ENCODE results near the gene NELFA. TPM values are rescaled to one million over a fixed set of nuclear protein-coding genes. Genes with fewer than 3 reads are reported as not detected.
A peak's percentile ranks its signal among the peaks of the same experiment; 100 is the strongest.

The NELFA gene
- total and polyA plus RNA-seq, 4 donors = 14.0 to 54.5 (median 36.9) TPM

DNA sequence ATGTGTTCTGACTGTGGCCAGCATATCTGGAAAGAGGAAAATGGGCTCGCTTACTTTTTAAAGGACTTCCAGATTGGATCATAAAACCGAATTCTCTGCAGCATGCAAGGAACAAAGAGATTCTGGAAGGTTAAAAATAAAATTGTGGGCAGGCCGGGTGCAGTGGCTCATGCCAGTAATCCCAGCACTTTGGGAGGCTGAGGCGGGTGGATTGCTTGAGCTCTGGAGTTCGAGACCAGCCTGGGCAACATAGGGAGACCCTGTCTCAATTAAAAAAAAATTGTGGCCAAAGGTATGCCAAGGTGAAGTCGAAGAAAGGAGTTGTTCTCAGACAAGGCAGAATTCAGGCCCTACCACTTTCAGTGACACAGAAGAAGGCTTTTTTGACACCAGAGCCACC is 37.8 kb downstream of the NELFA start:
- H3K9me3 ChIP-seq (ENCODE audit: control insufficient read depth, insufficient read depth, low read length) = no peaks in the 10 kb centered on the region
- no peak overlapping the region for H3K4me3 ChIP-seq (ENCODE audit: low read depth, low read length)
- peaks cover 71% of the 10 kb centered on the region for H3K36me3 ChIP-seq (ENCODE audit: control insufficient read depth, insufficient read depth, low read length)
- H3K27ac ChIP-seq (ENCODE audit: low read depth, low read length) = no peak overlapping the region
- H3K27me3 ChIP-seq (ENCODE audit: control insufficient read depth, insufficient read depth, low read length) = no peaks in the 10 kb centered on the region
- H3K4me1 ChIP-seq (ENCODE audit: control insufficient read depth, insufficient read depth, low read length) = no peaks in the 10 kb centered on the region
- no peak for DNase-seq (ENCODE audit: low read depth in 4 of 6, low spot score in 6 of 6)
- WGBS (ENCODE audit: insufficient coverage) = 97% methylated on average over 6 of the region's 6 CpGs

DNA sequence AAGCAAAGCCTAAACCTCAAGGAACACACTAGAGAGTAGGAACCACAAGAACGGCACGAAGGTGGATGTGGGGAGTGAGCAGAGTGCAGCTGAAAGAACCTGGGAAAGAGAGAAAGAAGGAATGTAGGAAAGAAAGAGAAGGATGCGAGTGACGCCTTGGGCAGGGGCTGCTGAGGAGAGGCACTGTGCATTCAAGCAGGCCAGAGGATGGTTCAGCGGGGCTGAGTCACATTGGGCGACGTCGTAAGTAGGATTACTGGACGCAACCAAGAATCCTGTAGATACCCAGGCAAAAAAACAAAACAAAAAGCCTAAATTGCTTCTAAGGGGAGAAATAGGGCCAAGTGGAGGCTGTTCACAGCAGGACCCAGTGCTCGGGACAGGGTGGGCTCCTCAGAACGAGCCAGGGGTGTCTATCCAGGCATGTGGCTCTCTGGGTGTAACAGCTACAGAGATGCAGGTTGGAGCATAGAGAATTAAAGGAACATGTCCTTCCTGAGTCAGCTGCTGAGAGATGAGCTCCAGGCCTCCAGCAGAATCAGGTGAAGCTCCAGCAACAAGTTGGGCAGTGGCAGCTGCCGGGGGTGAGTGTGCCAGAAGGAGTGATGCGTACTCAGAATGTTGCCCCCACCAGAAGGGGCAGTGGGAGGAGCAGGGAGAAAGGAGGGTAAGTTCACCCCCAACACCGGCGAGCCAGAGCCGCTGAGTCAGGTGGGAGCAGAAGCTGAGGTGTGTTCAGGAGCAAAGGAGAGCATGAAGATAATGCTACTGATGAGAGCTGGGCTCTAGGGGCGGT is 38.6 kb downstream of the NELFA start:
- Histone ChIP-seq H3K36me3 (ENCODE audit: control insufficient read depth, insufficient read depth, low read length) (peaks cover 63% of the 10 kb centered on the region), H3K27me3 (ENCODE audit: control insufficient read depth, insufficient read depth, low read length) (no peaks in the 10 kb centered on the region), H3K9me3 (ENCODE audit: control insufficient read depth, insufficient read depth, low read length) (no peaks in the 10 kb centered on the region), H3K27ac (ENCODE audit: low read depth, low read length) (no peak overlapping the region), H3K4me3 (ENCODE audit: low read depth, low read length) (no peak overlapping the region), H3K4me1 (ENCODE audit: control insufficient read depth, insufficient read depth, low read length) (no peaks in the 10 kb centered on the region)
- WGBS (ENCODE audit: insufficient coverage) = 95% methylated on average over 16 of the region's 17 CpGs
- DNase-seq (ENCODE audit: low read depth in 4 of 6, low spot score in 6 of 6) = no peak

DNA sequence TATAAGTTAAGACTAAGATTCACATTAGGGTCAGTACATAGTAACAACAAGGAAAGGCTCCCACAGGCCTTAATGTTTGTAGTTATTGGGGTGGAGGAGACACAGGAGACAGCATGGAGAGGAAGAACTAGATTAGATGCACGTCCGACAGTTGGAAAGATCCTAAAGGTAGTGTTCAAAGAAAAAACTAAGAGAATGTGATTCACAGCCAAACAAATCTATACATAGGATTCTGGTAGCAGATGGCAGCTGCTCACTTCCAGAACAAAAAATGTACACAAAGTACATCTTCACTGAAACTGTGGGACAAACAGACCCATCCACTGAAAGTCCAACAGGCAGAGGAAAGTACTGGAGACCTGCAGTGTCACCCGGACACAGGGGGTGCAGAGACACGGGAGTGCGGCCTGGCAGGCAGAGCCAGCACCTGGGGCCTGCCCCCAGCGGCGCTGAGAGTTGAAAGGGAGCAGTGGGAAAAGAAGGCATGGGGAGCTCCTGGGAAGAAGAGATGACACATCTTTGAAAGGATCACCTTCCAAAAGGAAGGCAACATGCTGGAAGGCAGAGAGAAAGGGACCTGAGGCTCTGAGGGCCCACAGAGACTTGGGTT is 40.0 kb downstream of the NELFA start:
- Histone ChIP-seq H3K9me3 (ENCODE audit: control insufficient read depth, insufficient read depth, low read length) (no peaks in the 10 kb centered on the region), H3K27ac (ENCODE audit: low read depth, low read length) (no peak overlapping the region), H3K4me3 (ENCODE audit: low read depth, low read length) (no peak overlapping the region), H3K4me1 (ENCODE audit: control insufficient read depth, insufficient read depth, low read length) (no peaks in the 10 kb centered on the region), H3K36me3 (ENCODE audit: control insufficient read depth, insufficient read depth, low read length) (peaks cover 55% of the 10 kb centered on the region), H3K27me3 (ENCODE audit: control insufficient read depth, insufficient read depth, low read length) (no peaks in the 10 kb centered on the region)
- DNase-seq (ENCODE audit: low read depth in 4 of 6, low spot score in 6 of 6) = peak in 1 of 6 donors; percentile 44
- WGBS (ENCODE audit: insufficient coverage) = 90% methylated on average over 5 of the region's 7 CpGs

DNA sequence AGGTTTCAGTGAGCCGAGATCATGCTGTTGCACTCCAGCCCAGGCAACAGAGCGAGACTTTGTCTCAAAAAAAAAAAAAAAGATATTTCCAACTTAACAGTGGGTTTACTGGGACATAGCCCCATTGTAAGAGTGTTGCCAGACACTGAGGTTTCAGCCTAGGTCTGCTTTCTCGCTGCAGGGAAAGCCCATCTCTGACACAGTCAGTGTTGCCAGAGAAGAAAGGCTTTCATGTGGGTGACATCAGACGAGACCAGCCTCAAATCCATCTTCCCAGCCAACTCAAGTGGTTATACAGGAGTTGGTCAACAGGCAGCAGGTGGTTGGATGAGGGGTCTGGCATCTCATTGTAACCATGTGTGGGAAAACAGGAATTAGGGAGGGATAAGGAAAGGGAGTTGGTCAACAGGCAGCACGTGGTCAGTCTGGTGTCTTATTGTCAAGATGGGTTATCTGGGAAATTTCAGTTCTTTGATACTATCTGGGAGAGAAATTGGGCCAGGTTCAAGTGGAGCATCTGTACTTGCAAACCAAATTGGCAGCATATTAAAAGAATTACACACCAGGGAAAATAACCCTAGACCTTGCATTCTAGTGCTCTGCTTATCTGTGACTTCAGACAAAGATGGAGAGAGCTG is 41.1 kb downstream of the NELFA start:
- Histone ChIP-seq H3K36me3 (ENCODE audit: control insufficient read depth, insufficient read depth, low read length) (peaks cover 53% of the 10 kb centered on the region), H3K9me3 (ENCODE audit: control insufficient read depth, insufficient read depth, low read length) (no peaks in the 10 kb centered on the region), H3K27ac (ENCODE audit: low read depth, low read length) (no peak overlapping the region), H3K27me3 (ENCODE audit: control insufficient read depth, insufficient read depth, low read length) (no peaks in the 10 kb centered on the region), H3K4me3 (ENCODE audit: low read depth, low read length) (no peak overlapping the region), H3K4me1 (ENCODE audit: control insufficient read depth, insufficient read depth, low read length) (no peaks in the 10 kb centered on the region)
- no peak for DNase-seq (ENCODE audit: low read depth in 4 of 6, low spot score in 6 of 6)
- 89% methylated on average over 3 of the region's 5 CpGs for WGBS (ENCODE audit: insufficient coverage)

GRCh38 chr4:1964971-1965370 is 43.8 kb downstream of the NELFA start:
- Histone ChIP-seq H3K27ac (ENCODE audit: low read depth, low read length) (no peak overlapping the region), H3K36me3 (ENCODE audit: control insufficient read depth, insufficient read depth, low read length) (peaks cover 53% of the 10 kb centered on the region), H3K27me3 (ENCODE audit: control insufficient read depth, insufficient read depth, low read length) (no peaks in the 10 kb centered on the region), H3K9me3 (ENCODE audit: control insufficient read depth, insufficient read depth, low read length) (no peaks in the 10 kb centered on the region), H3K4me1 (ENCODE audit: control insufficient read depth, insufficient read depth, low read length) (no peaks in the 10 kb centered on the region), H3K4me3 (ENCODE audit: low read depth, low read length) (no peak overlapping the region)
- WGBS (ENCODE audit: insufficient coverage) = no CpG with 5 or more reads among the region's 1 CpG
- DNase-seq (ENCODE audit: low read depth in 4 of 6, low spot score in 6 of 6) = no peak

DNA sequence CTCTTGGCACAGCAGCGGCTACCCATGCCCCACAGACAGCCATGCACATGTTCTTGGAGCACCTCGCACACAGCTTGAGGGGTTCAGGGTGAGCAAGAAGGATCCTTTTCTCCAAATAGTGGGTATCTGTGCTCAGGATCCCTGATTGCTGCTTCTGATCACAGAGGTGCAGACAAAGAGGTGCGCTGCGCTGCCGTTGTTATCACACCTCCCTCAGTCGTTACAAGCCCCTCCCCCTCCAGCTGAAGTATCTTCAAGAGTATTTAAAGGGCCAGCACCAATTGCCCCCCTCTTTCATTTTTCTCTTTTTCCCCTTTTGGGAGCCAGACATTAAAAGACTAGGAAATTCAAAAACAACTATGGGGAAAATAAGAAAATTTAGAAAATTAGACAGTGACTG is 44.3 kb downstream of the NELFA start:
- Histone ChIP-seq H3K27ac (ENCODE audit: low read depth, low read length) (no peak overlapping the region), H3K4me3 (ENCODE audit: low read depth, low read length) (no peak overlapping the region), H3K9me3 (ENCODE audit: control insufficient read depth, insufficient read depth, low read length) (no peaks in the 10 kb centered on the region), H3K36me3 (ENCODE audit: control insufficient read depth, insufficient read depth, low read length) (peaks cover 53% of the 10 kb centered on the region), H3K27me3 (ENCODE audit: control insufficient read depth, insufficient read depth, low read length) (no peaks in the 10 kb centered on the region), H3K4me1 (ENCODE audit: control insufficient read depth, insufficient read depth, low read length) (no peaks in the 10 kb centered on the region)
- no peak for DNase-seq (ENCODE audit: low read depth in 4 of 6, low spot score in 6 of 6)
- WGBS (ENCODE audit: insufficient coverage) = 70% methylated on average over 5 of the region's 6 CpGs

DNA sequence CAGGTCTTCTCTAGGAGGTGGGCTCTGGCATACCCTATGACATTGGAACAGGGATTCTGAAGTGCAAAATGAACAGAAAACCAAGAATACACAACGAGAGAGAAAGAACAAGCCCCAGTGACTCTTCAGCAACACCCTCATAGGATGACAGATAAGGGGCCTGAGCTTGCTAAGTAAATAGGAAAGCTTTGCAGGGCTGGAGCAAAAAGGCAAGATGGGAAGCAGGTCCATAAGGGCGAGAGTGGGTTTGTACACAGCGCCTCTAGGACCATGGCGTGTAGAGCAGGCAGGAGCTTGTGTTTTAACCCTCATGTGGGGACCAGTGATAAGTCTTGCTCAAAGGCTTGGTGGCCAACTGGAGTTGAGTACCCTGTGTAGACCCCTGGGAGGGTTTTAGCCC is 45.8 kb downstream of the NELFA start:
- peaks cover 57% of the 10 kb centered on the region for H3K36me3 ChIP-seq (ENCODE audit: control insufficient read depth, insufficient read depth, low read length)

DNA sequence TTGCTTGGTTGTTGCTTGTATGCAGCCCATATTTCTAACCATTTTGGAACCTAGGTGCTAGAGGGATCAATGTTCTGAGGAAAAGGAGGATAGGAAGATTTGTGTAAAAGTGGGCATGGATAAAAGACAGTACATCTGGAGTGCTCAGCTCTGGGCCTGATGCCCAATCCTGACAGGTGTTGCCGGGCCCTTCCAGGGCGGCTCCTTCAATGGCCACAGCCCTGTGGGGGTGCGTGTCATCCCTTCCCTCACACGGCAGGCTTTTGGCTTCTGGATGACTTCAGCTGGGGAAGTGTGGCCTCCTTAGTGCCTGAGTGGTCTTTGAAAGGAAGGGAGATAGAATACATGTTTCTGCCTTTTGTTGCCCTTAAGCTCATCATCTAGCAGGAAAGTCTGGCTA is 47.2 kb downstream of the NELFA start:
- peaks cover 69% of the 10 kb centered on the region for H3K36me3 ChIP-seq (ENCODE audit: control insufficient read depth, insufficient read depth, low read length)
- no CpG with 5 or more reads among the region's 4 CpGs for WGBS (ENCODE audit: insufficient coverage)
- DNase-seq (ENCODE audit: low read depth in 4 of 6, low spot score in 6 of 6) = no peak
- no peaks in the 10 kb centered on the region for H3K27me3 ChIP-seq (ENCODE audit: control insufficient read depth, insufficient read depth, low read length)
- no peaks in the 10 kb centered on the region for H3K9me3 ChIP-seq (ENCODE audit: control insufficient read depth, insufficient read depth, low read length)
- no peak overlapping the region for H3K27ac ChIP-seq (ENCODE audit: low read depth, low read length)
- H3K4me3 ChIP-seq (ENCODE audit: low read depth, low read length) = no peak overlapping the region
- H3K4me1 ChIP-seq (ENCODE audit: control insufficient read depth, insufficient read depth, low read length) = no peaks in the 10 kb centered on the region

More for the DNA sequence above, 45.8 kb downstream of the NELFA start:
- Histone ChIP-seq H3K9me3 (ENCODE audit: control insufficient read depth, insufficient read depth, low read length) (no peaks in the 10 kb centered on the region), H3K4me3 (ENCODE audit: low read depth, low read length) (no peak overlapping the region), H3K27me3 (ENCODE audit: control insufficient read depth, insufficient read depth, low read length) (no peaks in the 10 kb centered on the region), H3K27ac (ENCODE audit: low read depth, low read length) (no peak overlapping the region), H3K4me1 (ENCODE audit: control insufficient read depth, insufficient read depth, low read length) (no peaks in the 10 kb centered on the region)
- no peak for DNase-seq (ENCODE audit: low read depth in 4 of 6, low spot score in 6 of 6)
- WGBS (ENCODE audit: insufficient coverage) = 100% methylated on average over 3 of the region's 4 CpGs

DNA sequence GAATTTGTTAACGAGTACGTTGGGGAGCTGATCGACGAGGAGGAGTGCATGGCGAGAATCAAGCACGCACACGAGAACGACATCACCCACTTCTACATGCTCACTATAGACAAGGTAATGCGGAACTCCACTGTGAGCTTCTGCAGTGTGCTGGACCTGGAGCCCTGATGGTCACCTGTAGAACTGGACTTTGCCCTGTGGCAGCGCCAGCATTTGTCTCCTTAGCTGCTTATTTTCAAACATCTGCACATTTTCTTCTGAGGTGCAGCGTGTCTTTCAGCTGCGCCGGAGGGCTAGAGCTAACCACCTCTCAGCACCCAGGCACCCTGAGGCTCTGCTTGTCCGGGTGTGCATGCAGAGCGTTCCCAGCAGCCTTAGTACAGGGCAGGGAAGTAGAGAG is 47.7 kb downstream of the NELFA start:
- H3K4me1 ChIP-seq (ENCODE audit: control insufficient read depth, insufficient read depth, low read length) = no peaks in the 10 kb centered on the region
- no peaks in the 10 kb centered on the region for H3K27me3 ChIP-seq (ENCODE audit: control insufficient read depth, insufficient read depth, low read length)
- DNase-seq (ENCODE audit: low read depth in 4 of 6, low spot score in 6 of 6) = no peak
- no peaks in the 10 kb centered on the region for H3K9me3 ChIP-seq (ENCODE audit: control insufficient read depth, insufficient read depth, low read length)
- peaks cover 72% of the 10 kb centered on the region for H3K36me3 ChIP-seq (ENCODE audit: control insufficient read depth, insufficient read depth, low read length)
- H3K27ac ChIP-seq (ENCODE audit: low read depth, low read length) = no peak overlapping the region
- WGBS (ENCODE audit: insufficient coverage) = 96% methylated on average over 13 of the region's 15 CpGs
- H3K4me3 ChIP-seq (ENCODE audit: low read depth, low read length) = no peak overlapping the region
